Rectal smooth muscle tissue (tissue), 1 donor: ENCODE results near the gene DDR2.
A peak's percentile ranks its signal among the peaks of the same experiment; 100 is the strongest.

Experiments used
- H3K27ac ChIP-seq: one replicate; pipeline ENCODE4 v1.7.0; 2013; ENCODE audit warnings: low read depth, low read length, inconsistent platforms
- H3K27me3 ChIP-seq: one replicate; pipeline ENCODE4 v1.7.0; 2013; ENCODE audit warnings: low read length; ENCODE audit not compliant: control insufficient read depth, insufficient read depth
- H3K36me3 ChIP-seq: one replicate; pipeline ENCODE4 v1.7.0; 2013; ENCODE audit warnings: low read length; ENCODE audit not compliant: control insufficient read depth, insufficient read depth
- H3K4me1 ChIP-seq: one replicate; pipeline ENCODE4 v1.7.0; 2013; ENCODE audit warnings: low read length; ENCODE audit not compliant: control insufficient read depth, insufficient read depth
- H3K4me3 ChIP-seq: one replicate; pipeline ENCODE4 v1.7.0; 2013; ENCODE audit warnings: low read length
- H3K9ac ChIP-seq: one replicate; pipeline ENCODE4 v1.7.0; 2013; ENCODE audit warnings: low read length

Gene DDR2

DNA sequence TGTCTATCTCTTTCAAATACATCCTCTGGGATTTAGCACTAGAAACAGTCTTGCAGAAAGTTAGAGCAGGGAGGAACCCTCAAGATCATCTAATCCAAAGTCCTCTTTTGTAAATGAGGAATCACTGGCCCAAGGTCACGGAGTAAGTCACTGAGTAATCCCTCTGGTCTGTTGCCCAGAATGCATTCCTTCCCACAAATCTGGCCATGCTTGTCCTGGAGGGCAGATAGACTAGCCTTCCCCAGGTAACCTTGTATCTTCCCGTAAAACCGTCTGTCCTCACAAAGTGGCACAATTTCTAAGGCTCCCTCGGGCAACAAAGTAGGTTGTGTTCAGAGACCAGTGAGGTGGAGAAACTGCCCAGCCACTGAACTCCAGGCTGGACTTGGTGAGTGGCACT, 46.2 kb downstream of the DDR2 start:
- no peaks in the 10 kb centered on the region for H3K27me3 ChIP-seq
- peak overlapping the region; percentile 70 for H3K27ac ChIP-seq
- H3K9ac ChIP-seq = no peak overlapping the region
- H3K36me3 ChIP-seq = no peaks in the 10 kb centered on the region
- no peak overlapping the region for H3K4me3 ChIP-seq
- peaks cover 46% of the 10 kb centered on the region for H3K4me1 ChIP-seq

DNA sequence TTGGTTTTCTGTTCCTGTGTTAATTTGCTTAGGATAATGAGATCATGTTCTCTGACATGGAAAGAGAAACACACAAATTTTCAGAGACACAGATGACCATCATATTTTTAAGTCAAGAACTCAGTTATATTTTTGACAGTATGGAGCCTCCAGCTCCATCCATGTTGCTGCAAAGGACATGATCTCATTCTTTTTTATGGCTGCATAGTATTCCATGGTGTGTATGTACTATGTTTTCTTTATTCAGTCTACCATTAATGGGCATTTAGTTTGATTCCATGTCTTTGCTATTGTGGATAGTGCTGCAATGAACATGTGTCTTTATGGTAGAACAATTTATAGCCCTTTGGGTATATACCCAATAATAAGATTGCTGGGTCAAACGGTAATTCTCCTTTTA, 47.0 kb downstream of the DDR2 start:
- H3K4me3 ChIP-seq = no peak overlapping the region
- no peaks in the 10 kb centered on the region for H3K27me3 ChIP-seq
- H3K4me1 ChIP-seq = peaks cover 40% of the 10 kb centered on the region
- no peak overlapping the region for H3K9ac ChIP-seq
- no peaks in the 10 kb centered on the region for H3K36me3 ChIP-seq
- H3K27ac ChIP-seq = peak overlapping the region; percentile 70

DNA sequence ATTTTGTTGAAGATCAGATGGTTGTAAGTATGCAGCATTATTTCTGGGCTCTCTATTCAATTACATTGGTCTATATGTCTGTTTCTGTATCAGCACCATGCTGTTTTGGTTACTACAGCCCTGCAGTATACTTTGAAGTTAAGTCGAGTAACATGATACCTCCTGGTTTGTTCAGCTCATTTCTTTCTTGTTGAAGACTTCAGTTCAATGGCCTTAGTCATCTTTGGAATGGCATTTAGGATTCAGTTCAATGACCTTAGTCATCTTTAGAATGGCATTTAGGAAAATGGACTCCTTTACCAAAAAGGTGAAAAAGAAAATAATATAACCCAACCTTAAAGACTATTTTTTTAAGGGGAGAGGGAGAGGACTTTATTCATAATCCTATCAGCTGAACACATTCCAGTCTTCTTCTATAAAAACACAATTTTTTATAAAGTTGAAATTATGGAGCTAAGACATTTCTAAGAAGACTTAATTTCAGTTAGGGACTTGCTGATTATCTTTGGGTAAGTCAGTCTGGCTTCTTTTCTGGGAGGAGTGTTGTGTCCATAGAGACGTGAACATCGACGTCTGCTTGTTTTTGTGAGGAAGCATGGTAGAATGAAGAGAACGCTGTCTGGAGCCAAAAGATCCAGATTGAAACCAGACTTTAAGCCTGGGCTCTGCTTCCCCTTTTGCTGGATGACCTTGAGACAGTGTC, 48.3 kb downstream of the DDR2 start:
- H3K4me3 ChIP-seq = no peak overlapping the region
- H3K27me3 ChIP-seq = no peaks in the 10 kb centered on the region
- peak overlapping the region; percentile 70 for H3K27ac ChIP-seq
- H3K36me3 ChIP-seq = no peaks in the 10 kb centered on the region
- H3K4me1 ChIP-seq = peaks cover 46% of the 10 kb centered on the region
- no peak overlapping the region for H3K9ac ChIP-seq

DNA sequence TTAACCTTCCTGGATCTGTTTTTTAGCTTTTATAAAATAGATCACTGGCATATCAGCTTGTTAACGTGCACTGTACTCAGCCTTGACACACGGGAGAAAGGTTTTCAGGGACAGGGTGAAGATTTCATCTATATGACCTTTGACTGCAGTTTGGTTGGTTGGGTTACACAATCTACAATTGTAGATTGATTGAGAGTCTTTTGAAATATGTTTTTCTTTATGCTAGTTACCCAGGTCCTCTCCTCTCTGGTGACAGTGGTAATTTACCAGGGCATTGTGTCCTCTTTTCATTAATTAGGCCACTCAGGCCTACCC, 48.8 kb downstream of the DDR2 start:
- Histone ChIP-seq H3K9ac (no peak overlapping the region), H3K27ac (peak overlapping the region; percentile 70), H3K4me1 (peaks cover 44% of the 10 kb centered on the region), H3K36me3 (no peaks in the 10 kb centered on the region), H3K4me3 (no peak overlapping the region), H3K27me3 (no peaks in the 10 kb centered on the region)

DNA sequence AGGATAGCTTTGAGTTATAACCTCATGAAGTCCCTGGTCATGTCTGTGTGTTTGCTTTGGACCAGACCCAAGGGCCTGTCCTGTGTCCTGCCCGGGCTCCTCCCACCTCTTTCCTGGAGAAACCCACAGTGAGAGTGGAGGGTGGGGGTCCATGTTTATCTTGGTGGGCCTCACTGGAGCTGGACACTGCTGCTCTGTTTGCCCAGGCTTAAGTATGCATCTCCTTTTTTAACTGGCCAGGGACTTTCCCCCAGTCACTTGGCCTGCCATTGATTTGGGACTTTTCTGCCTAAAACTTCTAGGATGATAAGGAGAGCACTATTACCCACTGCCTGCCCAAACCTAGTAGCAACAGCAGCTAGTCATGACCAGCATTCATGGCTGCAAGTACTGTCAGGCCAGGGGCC, 49.8 kb downstream of the DDR2 start:
- peak overlapping the region; percentile 70 for H3K27ac ChIP-seq
- H3K27me3 ChIP-seq = no peaks in the 10 kb centered on the region
- H3K9ac ChIP-seq = no peak overlapping the region
- H3K4me3 ChIP-seq = no peak overlapping the region
- peaks cover 39% of the 10 kb centered on the region for H3K4me1 ChIP-seq
- H3K36me3 ChIP-seq = no peaks in the 10 kb centered on the region

DNA sequence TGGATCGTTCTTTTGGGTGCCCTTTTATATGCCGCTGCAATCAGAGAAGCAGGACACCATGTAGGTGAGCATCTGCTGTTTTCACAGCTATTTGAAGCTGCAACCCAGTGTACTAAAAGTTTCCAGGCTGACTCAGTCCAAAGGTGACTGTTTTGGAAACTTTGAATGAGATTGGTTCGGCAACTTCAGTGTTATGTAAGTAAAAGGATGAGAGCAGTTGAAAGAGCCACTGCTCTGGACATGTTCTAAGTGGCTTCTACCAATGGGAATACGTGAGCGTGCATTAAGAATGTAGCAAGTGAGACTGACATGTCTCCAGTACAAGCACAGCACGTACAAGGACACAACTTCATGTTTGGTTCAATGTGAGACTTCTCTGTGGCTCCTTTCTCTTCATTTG, 55.6 kb downstream of the DDR2 start:
- Histone ChIP-seq H3K27me3 (no peaks in the 10 kb centered on the region), H3K36me3 (no peaks in the 10 kb centered on the region), H3K4me3 (no peak overlapping the region), H3K27ac (peak overlapping the region; percentile 94), H3K4me1 (peaks cover 55% of the 10 kb centered on the region), H3K9ac (no peak overlapping the region)

DNA sequence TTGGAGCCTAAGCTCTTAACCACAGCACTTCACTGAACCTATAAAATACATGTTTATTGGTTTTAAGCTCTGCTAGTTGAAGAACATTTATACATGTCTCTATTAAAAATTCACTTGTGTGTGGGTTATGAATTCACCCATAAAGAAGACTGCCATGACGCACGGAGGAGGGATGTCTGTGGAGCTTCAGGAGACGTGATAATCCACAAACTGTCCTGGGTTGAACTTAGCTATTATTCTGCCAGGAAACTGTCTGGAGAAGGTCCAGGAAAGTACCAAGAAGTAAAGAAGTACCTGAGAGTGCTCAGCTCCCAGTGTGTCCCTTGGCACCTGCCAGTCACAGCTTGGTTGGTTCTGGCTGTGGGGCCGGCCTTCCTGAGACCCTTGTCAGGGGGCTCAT, 56.3 kb downstream of the DDR2 start:
- Histone ChIP-seq H3K27ac (peak overlapping the region; percentile 94), H3K36me3 (no peaks in the 10 kb centered on the region), H3K4me1 (peaks cover 55% of the 10 kb centered on the region)

DNA sequence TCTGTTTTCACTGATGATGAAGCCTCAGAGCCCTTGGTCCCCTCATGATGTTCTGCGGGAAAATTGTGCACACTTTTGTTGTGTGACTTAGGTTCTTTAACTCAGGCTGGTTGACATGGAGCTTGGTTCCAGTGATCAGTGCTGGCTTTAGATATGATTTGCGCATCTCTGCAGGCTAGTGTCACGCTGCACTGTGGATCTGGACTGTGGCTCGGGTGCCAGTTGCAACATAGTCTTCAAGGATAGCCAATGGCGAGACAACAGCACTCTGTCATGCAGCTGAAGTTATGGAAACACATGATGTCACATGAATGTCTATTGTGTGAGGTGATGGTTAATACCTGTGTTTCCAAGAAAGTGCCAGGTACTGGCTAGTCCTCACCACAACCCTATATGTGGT, 56.7 kb downstream of the DDR2 start:
- Histone ChIP-seq H3K36me3 (no peaks in the 10 kb centered on the region), H3K4me3 (no peak overlapping the region), H3K4me1 (peaks cover 55% of the 10 kb centered on the region), H3K27ac (peak overlapping the region; percentile 94), H3K27me3 (no peaks in the 10 kb centered on the region), H3K9ac (no peak overlapping the region)

More for the DNA sequence above, 56.3 kb downstream of the DDR2 start:
- Histone ChIP-seq H3K27me3 (no peaks in the 10 kb centered on the region), H3K9ac (no peak overlapping the region), H3K4me3 (no peak overlapping the region)

DNA sequence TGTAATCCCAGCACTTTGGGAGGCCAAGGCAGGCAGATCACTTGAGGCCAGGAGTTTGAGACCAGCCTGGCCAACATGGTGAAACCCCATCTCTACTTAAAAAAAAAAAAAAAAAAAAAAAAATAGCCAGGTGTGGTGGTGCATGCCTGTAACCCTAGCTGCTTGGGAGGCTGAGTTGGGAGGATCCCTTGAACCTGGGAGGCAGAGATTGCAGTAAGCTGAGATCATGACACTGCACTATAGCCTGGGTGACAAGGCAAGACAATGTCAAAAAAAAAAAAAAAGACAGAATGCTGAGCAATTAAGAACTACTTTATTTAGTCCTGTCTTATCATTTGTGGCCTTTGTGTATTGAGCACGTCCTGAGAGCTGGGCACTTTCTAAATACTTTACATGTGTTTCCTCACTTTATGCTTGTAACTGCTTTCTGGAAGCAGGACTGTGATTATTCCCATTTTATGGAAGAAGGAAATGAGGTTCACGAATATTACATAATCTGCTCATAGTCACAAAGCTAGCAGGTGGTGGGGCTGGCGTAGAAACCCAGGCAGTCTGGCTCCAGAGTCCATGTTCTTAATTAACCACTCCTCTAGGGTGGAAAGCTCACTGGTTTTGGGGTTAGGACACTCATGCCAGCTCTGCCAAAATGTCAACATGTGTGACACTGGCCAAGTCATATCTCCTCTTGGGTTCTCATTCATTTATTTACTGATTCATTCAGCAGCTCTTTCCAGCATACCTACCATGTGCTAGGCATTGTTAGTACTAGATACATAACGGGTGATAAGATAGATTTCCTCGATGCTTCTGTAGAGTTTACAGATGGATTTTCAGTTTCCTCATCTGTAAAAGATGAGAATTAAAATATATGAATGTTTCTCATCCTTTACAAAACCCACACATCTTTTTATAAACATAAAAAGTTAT, 57.7 kb downstream of the DDR2 start:
- no peaks in the 10 kb centered on the region for H3K27me3 ChIP-seq
- no peak overlapping the region for H3K9ac ChIP-seq
- peaks cover 57% of the 10 kb centered on the region for H3K4me1 ChIP-seq
- H3K27ac ChIP-seq = peak overlapping the region; percentile 94
- H3K4me3 ChIP-seq = no peak overlapping the region
- H3K36me3 ChIP-seq = no peaks in the 10 kb centered on the region

DNA sequence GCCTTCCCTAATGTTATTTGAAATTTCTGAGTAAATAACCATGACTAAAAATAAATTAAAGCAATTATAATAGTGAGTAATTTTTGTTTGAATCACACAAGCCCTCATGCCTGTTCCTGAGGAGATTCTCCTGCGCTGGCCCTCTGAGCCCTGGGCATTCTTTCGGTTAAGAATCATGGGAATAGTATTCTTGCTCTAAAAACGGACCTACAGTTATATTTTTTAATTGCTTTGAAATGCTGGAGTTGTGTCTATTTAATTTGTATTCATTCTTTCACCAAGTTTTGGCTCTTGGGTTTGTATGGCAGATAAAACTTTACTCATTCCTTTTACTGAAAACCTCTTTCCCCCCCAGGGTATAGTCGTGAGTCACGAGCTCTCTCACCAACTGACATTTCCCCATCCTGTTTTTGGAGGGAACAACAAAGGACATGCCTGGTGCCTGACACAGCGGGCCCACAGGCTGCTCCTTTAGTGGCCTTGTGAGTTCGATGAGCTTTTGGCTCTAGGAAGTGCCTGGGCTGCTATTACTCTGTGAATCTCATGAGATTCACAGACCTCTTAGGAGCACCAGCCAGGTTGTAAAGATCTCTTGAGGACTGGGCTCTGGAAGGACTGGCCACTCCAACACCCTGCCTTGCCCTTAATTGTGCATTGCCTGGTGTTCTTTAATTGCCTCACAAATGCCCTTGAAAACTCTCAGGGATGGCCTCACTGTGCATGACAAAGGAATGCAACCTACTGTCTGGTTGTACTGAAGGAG, 58.6 kb downstream of the DDR2 start:
- no peaks in the 10 kb centered on the region for H3K36me3 ChIP-seq
- no peak overlapping the region for H3K4me3 ChIP-seq
- H3K9ac ChIP-seq = no peak overlapping the region
- peaks cover 54% of the 10 kb centered on the region for H3K4me1 ChIP-seq
- H3K27ac ChIP-seq = peak overlapping the region; percentile 94
- no peaks in the 10 kb centered on the region for H3K27me3 ChIP-seq

DNA sequence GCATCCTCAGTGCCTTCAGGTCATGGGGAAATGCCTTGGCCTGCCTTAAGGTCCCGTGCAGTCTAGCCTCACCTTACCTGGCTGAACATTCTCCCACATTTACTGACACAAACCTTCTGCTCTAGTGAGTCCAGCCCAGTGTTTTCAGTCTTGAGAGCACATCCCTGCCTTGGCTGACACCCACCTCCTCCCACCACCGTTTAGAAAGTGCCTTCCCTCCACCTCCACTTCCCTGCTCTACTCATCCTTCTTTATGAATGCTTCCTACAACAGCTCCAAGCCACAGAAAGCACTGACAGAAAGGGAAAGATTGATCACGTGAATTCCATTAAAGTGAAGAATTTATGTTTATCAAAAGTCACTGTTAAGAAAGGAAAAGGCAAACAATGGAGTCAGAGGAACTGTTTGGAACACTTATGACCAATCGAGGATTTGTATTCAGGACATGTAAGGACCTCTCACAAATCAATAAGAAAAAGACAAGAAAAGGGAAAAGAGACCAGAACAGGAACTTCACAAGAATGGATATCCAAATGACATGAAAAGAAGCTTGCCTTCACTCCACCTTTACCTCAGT, 59.8 kb downstream of the DDR2 start:
- peaks cover 58% of the 10 kb centered on the region for H3K4me1 ChIP-seq
- no peaks in the 10 kb centered on the region for H3K36me3 ChIP-seq

DNA sequence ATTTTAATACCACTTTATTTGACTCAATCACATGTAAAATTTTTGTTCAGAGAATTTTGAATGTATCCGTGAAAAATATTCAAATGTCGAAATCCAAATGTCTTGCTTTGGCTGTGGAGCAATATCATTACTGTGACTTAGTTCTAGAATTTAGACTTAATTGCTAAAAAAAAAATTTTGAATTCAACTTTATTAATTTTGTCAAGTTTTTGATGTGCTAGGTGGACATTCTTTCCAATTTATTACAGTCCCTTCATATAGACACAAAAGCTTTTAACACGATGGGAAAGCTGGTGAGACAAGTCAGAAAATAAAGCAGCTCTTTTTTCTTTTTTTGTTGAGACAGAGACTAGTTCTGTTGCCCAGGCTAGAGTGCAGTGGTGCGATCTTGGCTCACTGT, 62.6 kb downstream of the DDR2 start:
- Histone ChIP-seq H3K27me3 (no peaks in the 10 kb centered on the region), H3K36me3 (no peaks in the 10 kb centered on the region), H3K27ac (peak overlapping the region; percentile 73), H3K4me3 (no peak overlapping the region), H3K4me1 (peaks cover 61% of the 10 kb centered on the region), H3K9ac (no peak overlapping the region)

More for the DNA sequence above, 59.8 kb downstream of the DDR2 start:
- no peak overlapping the region for H3K4me3 ChIP-seq
- peak overlapping the region; percentile 94 for H3K27ac ChIP-seq
- no peaks in the 10 kb centered on the region for H3K27me3 ChIP-seq
- H3K9ac ChIP-seq = no peak overlapping the region
